HCT116 (cell line): Measurements from ENCODE around the gene CLSTN1.

Experiments used
- CTCF ChIP-seq, 3 experiments: fragments of 200-600 bp in 1 of 3; sonication (generic) in 1 of 3; IDR thresholded peaks in 2 of 3; conservative IDR thresholded peaks in 1 of 3; 2 replicates each; pipeline ENCODE4 v1.5.1; 2012 to 2017; ENCODE audit warnings: low read depth in 2 of 3, low read length in 2 of 3, antibody characterized with exemption in 1 of 3, borderline replicate concordance in 1 of 3, control low read depth in 1 of 3, mild to moderate bottlenecking in 1 of 3, mixed read lengths in 1 of 3, mixed run types in 1 of 3, moderate library complexity in 1 of 3; ENCODE audit not compliant: insufficient read depth in 1 of 3
- POLR2AphosphoS5 ChIP-seq: IDR thresholded peaks from 2 replicates; pipeline ENCODE4 v1.6.1; 2011; ENCODE audit warnings: mild to moderate bottlenecking, low read depth, low read length, moderate library complexity

GRCh38 chr1:9728451-9729295 lies 95.1 kb downstream of the CLSTN1 start:
- TF ChIP-seq CTCF (IDR thresholded peaks at IDR 0.05 in 2 of 3, conservative IDR thresholded peaks at IDR 0.05 in 1 of 3; ENCODE audit: borderline replicate concordance in 1 of 3, insufficient read depth in 1 of 3, low read depth in 2 of 3, low read length in 2 of 3) = no peak
- no peak for TF ChIP-seq POLR2AphosphoS5
